ENCODE measurements around the gene CD72.

DNA sequence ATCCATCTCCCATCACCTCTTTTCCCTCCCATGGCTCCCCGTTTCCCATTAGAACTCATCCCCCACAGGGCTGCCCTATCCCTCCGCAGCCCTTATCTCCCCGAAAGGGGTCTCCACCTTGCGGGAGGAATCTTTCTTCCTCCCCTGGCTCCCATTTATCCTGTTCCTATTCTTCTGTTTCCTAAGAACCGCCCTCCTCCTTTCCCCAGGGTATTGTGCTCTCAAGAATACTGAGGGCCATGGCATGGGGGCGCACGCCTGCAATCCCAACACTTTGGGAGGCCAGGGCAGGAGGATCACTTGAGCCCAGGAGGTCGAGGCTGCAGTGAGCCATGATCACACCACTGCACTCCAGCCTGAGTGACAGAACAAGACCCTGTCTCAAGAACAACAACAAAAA, 665 bp downstream of the CD72 start:
- TF ChIP-seq GATA2 (IDR thresholded peaks at IDR 0.05; ENCODE audit: low read depth, low read length) (no peak), GATA3 (IDR thresholded peaks at IDR 0.05; ENCODE audit: low read depth, low read length) (no peak)
